GOT3 (cell line): Measurements from ENCODE around the gene HNRNPA0.
A peak's percentile ranks its signal among the peaks of the same experiment; 100 is the strongest.
"Not testable (repeated sequence)": the region's sequence is repeated elsewhere in the genome, so short reads cannot be mapped to it uniquely, and the experiment has no call there.

Experiments used
- DNase-seq: peaks from one replicate; lab custom pipeline; 2025; ENCODE audit warnings: mixed read lengths; lab: John Stamatoyannopoulos, UW

HNRNPA0 gene

DNA sequence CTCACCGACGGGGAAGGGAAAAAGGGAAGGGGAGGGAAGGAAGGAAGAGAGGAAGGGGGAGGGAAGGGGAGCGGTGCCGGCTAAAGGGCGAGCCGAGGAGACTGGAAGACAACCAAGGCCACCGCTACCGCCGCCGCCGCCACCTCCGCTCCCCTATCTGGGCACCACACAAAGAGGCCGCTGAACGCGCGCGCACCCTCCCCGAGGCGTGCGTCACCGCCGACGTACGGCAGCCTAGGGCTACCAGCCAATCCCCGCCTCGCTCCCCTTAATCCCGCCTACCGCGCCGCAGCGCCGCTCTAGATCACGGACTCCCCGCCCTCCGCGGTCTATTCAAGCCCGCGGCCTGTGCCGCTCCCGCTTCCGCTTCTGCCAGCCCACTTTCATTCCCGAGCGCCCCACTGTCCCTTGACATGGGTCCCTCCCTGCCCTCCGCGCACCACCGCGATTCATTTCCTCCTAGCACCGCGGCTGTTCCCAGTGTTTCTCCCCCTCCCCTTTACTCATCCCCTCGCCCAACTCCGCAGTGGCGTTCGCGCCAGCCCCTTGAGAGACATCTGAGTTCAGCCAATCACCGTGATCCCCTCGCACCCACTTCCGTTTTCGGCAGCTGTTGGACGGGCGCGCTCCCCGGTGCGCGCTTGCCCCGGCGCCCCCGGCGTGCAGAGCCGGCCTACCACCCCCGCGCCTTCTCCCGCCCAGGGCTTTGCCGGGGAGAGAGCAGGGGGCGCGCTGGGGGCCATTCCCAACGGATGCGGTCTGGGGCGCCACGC lies at the start of gene HNRNPA0:
TSS of gene HNRNPA0 (minus strand) at position 176 of the 773 bp plus-strand sequence. CDS start 297 bp downstream, outside the sequence.
- peak; percentile 97 for DNase-seq

DNA sequence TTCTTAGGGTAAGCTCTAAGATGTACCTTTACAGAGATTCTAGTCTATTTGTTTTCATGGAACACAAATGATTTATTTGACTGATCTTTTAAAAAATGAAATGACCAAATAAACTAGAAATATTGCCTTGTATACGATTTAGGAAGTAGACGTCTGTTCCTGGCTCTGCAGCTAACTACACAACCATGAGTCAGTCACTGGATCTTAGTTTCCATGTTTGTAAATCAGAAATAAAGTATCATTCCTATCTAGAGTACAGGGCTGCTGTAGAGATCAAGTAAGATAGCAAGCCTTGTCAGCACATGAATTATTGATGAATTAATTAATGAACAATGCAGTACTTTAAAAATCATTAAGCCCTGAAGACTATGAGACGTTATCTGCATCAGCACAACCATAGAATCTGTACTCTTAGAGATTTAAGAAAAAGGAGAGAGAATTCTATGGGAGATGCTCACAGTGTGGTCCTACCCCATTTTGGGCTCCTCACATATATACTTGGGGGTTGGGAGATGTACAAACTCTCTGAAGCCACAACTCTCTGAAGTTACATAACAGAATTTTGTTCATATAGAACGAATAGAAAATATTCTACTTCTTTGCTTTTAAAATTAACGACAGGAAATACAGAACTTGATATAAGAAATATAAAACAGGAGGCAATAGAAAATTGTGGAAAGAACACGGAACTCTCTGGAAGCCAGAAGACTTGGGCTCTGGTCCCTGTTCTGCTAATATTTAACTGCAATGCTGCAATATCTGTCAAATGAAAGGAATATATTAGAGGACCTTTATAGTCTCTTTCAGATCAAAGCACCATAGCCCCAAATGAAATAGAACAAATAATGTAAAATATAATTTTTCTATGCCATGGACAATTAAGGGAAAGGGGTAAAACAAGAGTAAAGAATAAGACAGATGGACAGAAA lies 48.4 kb upstream of the HNRNPA0 start:
- no peak for DNase-seq

DNA sequence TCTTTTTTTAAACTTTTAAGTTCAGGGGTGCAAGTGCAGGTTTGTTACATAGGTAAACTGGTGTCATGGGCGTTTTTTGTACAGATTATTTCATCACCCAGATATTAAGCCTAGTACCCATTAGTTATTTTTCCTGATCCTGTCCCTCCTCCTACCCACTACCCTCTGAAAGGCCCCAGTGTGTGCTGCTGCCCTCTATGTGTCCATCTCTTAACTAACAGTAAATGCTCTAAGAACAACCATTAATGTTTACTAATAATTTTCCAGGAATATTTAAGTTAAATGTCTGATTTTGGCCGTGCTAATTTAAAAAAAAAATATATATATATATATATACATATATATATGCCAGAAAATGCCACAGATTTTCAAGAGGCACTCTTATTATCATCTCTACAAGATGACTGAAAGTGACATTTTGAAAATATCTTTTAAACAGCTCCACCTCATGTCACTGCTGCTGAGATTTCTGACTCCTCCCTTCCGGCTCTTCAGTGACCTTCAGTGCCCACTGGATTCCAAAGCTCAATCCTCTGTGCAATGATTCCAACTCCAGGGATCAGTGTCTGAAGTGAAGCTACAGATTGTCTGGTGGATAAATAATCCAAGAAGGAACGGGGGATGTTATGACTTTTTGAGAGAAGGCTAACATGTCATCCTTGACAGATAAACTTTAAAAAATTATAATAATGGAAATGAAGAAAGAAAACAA lies 46.7 kb upstream of the HNRNPA0 start:
- DNase-seq, result no peak

DNA sequence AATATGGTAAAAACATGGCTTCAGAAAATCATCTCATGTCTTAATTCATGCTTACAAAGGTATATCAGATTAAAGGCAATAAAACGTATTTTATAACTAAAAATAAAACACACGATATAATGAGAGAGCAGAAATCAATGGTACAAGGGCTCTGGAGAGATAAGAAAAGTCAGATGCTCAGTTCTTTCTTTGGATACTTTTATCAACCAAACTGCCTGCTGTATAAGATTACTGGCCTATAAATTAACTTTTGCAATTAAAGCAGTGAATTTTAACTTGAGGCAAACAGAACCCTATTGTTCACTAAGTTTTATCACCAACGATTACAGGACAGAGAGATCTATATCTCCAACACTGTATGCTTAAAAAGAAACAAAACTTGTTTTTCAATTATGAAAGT lies 42.1 kb upstream of the HNRNPA0 start:
- no peak for DNase-seq

DNA sequence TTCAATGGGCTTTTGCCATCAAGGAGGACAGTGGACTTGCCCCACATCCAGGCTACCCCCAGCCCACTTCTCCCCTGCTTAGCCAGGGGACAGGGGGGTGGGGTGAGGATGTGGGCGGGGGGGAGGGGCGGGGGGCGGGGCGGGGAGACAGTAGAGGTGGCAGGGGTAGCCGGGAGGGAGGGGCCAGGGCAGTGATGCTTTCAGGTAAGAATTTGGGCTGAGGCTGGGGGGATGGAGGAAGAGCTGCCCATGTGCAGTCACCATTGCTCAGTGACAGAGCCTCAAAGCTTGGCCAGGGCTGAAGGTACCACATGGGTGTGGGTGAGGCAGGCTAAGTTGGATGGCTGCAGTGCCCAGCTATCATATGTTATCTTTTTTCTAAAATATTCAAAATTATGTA lies 40.7 kb upstream of the HNRNPA0 start:
- DNase-seq, result no peak

DNA sequence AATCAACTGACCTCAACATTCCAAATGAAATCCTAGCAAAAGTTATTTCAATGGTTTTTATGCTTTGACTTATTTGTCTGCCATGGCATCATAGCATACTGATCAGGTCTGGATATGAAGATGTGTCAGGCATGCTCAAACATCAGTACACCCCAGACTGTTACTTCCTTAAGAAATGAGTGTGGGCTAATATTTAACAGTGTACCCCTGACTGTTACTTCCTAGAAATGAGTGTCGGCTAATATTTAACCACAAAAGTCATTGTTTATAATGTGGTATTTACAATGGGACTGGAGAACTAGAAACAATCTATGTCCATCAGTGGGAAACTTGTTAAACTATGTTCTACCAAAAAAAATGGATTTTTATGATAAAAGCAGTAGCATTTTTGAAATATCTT lies 38.1 kb upstream of the HNRNPA0 start:
- no peak for DNase-seq

DNA sequence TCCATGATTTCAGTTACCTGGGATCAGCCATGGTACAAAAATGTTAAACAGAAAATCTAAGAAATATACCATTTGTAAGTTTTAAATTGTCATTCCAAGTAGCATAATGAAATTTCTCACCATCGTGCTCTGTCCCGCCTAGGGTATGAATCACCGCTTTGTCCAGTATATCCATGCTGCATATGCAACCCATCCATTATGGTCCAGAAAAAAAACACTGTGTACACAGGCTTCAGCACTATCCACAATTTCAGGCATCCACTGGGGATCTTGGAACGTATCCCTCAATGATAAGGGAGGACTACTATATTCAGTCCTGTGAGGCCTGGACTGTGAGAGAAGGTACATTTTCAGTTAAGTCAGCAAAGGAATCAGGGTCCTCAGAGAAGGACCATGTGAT lies 37.6 kb upstream of the HNRNPA0 start:
- no peak for DNase-seq

DNA sequence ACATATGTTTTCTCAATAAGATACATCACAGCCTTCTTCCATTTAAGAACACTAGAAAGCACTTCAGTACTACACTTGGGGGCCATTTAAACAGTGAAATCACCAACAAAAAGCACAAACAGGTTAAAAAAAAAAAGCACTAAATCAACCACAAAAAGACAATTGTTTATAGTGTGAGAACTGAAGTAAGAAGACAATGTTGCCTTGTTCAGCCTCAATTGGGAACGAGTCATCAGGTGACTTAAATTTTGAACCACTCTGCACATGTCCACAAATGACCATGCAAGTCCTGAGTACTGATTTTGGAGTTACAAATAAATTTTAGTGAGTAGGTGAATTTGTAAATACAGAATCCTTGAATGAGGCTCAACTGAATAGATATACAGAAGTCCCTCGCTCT lies 37.2 kb upstream of the HNRNPA0 start:
- DNase-seq, result no peak

DNA sequence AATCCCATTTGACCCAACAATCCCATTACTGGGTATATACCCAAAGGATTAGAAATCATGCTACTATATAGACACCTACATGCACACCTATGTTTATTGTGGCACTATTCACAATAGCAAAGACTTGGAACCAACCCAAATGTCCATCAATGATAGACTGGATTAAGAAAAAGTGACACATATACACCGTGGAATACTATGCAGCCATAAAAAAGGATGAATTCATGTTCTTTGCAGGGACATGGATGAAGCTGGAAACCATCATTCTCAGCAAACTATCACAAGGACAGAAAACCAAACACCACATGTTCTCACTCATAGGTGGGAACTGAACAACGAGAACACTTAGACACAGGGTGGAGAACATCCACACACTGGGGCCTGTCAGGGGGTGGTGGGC lies 34.4 kb upstream of the HNRNPA0 start:
- DNase-seq, result not testable (repeated sequence)

DNA sequence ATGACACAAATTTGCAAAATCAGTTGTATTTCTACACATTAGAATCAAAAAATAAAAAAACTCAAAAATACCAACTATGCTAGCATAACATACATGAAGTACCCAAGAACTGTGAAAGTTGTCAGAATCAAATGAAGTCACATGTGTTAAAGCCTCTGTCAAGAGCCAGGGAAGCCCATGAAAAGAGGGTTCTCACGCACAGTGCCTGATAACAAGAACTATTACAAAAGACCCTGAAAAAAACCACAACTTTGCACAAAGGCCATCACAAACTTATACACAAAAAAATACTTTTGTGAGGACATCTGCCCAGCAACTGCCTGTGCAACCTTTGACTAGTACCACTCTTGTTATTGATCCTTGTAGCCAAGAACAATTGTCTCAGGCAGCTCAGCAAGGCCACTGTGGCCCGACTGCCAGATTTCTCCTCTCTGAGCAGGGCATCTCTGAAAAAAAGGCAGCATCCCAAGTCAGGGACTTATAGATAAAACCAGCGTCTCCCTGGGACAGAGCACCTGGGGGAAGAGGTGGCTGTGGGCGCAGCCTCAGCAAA lies 28.9 kb upstream of the HNRNPA0 start:
- no peak for DNase-seq

DNA sequence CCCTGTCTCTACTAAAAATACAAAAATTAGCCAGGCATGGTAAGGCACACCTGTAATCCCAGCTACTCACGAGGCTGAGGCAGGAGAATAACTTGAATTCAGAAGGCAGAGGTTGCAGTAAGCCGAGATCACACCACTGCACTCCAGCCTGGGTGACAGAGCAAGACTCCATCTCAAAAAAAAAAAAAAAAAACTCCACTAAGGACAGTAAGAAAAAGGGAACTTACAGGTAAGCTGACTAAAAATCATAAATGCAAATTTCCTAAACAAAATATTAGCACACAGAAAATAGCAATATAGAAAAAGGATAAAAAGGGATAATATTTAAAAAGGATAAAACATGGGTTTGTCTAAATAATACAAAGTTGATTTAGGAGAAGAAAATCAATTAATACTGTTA lies 27.9 kb upstream of the HNRNPA0 start:
- no peak for DNase-seq

DNA sequence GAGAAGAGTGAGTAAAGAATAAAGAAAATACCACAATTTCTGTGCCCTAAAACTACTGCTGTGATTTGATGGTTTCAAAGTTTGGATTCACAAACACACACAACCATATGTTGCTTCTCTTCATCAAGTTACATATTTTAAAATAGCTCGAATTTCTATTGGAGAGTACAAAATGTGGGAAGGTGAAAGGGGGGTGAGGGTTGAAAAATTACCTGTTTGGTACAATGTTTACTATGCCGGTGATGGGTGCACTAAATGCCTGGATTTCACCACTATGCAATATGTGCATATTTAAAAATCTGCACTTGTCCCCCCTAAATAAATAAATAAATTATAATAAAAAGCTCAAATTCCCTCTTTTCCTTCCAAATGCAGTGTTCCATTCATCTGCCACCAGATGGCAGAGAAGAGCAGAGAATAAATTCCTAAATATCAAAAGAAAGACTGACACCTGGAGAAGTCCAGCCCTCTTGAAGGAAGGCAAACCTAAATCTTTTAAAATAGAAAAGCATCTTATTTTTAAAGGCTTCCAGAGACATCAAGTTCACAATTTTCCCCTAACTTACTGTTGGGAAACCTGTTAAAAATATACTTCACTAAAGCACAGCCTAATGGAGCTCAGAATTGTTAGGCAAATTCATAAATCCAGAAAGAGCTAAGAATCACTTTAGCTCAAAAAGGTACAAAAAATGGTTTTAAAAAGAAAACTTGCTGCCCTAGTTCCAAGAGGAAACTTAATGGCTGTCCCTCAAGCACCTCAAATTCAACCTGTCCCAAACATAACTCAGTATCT lies 24.8 kb upstream of the HNRNPA0 start:
- DNase-seq, result no peak

DNA sequence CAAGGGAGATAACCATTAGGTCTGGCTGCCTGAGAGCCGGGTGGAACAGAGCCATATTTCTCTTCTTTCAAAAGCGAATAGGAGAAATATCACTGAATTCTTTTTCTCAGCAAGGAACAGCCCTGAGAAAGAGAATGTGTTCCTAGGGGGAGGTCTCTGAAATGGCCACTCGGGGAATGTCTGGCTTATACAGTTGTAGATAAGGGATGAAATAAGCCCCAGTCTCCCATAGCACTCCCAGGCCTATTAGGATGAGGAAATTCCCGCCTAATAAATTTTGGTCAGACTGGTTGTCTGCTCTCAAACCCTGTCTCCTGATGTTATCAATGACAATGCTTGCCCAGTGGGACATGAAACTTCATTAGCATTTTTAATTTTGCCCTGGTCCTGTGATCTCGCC lies 13.8 kb upstream of the HNRNPA0 start:
- not testable (repeated sequence) for DNase-seq

DNA sequence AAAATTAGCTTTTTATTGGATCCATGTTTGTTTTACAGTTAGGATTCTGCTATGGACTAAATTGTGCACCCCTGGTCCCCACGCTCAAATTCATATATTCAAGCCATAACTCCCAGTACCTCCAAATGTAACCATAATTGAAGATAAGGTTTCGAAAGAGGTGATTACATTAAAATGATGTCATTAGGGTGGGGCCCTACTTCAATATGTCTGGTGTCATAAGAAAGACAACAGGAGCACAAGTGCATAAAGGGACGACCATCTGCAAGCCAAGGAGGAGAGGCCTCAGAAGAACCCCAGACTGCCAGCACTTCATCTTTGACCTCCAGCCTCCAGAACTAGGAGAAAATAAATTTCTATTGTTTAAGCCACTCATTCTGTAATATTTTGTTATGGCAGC lies 7.4 kb upstream of the HNRNPA0 start:
- no peak for DNase-seq

DNA sequence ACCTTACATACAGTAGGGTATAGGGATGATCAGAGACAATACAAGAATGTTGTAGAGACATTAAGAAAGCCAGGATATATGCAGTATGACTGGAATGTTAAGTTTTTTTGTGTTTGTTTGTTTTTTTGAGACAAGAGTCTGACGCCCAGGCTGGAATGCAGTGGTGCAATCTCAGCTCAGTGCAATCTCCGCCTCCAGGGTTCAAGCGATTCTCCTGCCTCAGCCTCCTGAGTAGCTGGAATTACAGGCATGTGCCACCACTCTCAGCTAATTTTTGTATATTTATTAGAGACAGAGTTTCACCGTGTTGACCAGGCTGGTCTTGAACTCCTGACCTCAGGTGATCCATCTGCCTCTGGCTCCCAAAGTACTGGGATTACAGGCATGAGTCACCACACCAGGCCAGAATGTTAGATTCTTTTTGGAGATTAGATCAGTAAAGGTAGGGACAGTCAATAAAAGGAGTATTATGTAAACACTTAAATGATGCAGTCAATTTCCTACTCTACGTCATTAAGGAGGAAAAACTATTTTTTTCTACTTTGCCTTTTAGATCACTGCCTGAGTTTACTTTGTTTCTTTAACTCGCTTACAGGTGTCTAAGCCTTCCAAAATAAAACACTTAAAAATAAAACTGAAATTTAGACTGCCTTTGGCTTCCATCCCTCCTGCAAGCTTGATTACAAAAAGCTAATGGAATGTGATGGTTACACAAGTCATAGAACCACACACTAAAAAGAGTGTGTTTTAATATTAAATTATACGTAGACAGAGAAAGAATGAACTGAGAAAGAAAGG lies 6.8 kb upstream of the HNRNPA0 start:
- DNase-seq, result no peak

DNA sequence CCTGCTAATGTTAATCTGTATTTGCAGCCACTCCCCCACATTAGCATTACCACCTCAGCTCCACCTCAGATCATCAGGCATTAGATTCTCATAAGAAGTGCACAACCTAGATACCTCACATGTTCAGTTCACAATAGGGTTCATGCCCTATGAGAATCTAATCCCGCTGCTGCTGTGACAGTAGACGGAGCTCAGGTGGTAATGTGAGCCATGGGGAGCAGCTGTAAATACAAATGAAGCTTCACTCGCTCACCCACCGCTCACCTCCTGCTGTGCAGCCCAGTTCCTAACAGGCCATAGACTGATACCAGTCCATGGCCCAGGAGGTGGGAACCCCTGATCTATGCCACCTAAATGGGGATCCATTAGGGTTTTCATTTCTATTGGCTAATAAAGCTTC lies 6.1 kb upstream of the HNRNPA0 start:
- no peak for DNase-seq

DNA sequence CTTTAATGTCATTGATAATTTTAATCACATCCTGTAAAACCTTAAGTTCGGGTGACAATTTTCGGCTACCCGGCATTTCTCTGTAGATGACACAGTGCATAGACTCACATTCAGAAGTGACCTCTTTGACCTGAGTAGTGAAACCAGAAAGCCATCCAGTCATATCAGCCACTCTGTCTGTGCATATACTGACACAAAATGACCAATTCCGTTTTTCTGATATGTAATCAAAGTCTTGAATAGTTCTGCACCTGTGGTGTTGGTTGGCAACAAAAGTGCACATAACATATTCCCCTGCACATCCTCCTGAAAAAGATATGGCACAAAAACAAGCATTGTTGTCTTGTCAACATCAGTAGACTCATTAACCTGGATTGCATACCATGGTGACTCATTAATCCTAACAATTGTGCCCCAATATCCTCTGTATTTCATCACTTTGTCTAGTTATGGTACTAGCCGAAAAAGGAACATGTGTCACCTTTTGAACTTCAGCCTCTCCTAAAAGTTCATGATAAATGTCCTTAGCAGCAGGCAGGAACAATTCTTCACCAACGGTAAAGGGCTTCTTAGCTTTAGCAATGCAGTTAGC lies 4.6 kb upstream of the HNRNPA0 start:
- DNase-seq, result no peak

DNA sequence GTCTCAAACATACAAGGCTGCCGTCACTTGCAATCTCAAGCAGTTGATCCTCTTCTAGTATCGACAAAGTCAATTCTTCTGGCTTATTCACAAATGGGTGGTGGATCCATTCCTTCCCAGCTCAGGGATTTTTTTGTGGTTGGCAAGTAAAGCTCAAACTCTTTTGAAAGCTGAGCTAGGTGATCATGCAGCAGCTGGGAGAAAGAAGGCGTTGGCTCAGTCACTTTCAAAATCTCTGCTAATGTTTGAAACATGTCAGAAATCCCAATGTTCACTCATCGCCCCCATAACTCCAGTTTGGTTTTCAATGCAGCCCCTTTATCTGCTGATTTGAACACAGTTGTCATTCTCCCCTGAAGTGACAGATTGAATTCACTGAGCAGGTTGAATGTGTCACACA lies 4.0 kb upstream of the HNRNPA0 start:
- no peak for DNase-seq

DNA sequence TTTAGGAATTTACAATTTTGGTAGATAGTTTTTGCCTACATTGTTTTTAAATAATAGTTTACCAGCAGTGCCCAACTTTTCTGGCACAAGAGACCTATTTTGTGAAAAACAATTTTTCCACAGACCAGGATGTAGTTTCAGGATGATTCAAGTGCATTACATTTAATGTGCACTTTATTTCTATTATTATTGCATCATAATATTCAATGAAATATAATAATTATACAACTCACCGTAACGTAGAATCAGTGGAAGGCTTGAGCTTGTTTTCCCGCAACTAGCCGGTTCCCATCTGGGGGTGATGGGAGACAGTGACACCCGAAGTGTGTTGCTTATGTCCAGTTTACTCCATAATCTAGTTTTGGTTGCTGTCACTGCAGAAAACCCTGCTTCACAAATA lies 3.5 kb upstream of the HNRNPA0 start:
- DNase-seq, result no peak
